ENCODE results near the gene TMPRSS13. TPM values are rescaled to one million over a fixed set of nuclear protein-coding genes. Genes with fewer than 3 reads are reported as not detected.

TMPRSS13 gene
- total RNA-seq, 4 donors from 2014 or later: 0.27 to 0.79 TPM; not detected in 2

DNA sequence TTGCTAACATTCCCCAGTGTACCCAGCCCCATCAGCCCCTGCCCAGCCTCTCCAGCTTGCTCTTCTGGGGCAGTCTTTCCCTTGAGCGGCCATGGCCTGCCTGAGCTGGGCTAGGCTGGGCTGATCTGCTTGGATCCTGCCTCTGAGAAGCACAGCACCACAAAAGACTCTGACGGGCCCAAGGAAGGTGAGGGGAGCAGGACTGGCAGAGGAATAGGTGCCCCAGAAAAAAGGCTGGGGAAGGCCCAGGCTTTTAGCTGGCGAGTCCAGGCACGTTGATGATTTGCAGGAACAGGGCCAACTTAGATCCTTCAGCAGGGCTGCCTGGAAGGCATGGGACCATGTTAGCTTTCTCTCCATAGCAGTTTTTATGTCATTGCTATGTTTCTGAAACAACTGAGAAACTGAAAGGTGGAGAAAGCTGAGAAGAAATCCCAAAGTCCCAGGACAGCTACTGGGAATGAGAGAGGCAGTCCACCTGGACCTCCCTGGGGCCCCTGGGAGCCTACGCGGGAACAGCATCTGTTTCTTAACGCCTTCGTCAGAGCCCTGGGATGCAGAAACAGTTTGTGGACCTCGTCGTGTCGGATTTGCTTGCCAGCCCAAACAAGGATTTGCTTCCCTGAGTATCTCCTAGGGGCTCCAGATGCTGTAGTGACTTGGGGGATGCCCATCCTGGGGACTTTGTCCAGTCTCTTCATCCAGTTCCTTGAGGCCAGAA is 28.3 kb downstream of the TMPRSS13 start:
- H3K4me3 ChIP-seq: no peak overlapping the region
- 80 to 87% methylated on average over 1 to 11 of the region's 11 CpGs for WGBS, 2 donors (ENCODE audit: low coverage in 1 of 2)
- no peaks in the 10 kb centered on the region for H3K36me3 ChIP-seq
- DNase-seq: no peak
- no peaks in the 10 kb centered on the region for H3K4me1 ChIP-seq
- no peak for TF ChIP-seq CTCF (IDR thresholded peaks at IDR 0.05)
- no peak for TF ChIP-seq EP300 (IDR thresholded peaks at IDR 0.05; ENCODE audit: low read depth)
- TF ChIP-seq POLR2AphosphoS5 (IDR thresholded peaks at IDR 0.05): no peak
- no peak for TF ChIP-seq POLR2A (IDR thresholded peaks at IDR 0.05)
- H3K9me3 ChIP-seq: no peaks in the 10 kb centered on the region
- intact Hi-C loops (cut with DNase I; ENCODE audit: low total_unique reads): loop anchor here (5.0 kb wide), 1 partner anchor 59 kb away; no protein-coding TSS in a partner anchor
- in situ Hi-C loops (cut with MboI; ENCODE audit: low pct_ligation_motif_present in 1 of 4, low pct_unique_long_range_greater_than_20kb in 1 of 4, low sequenced_read_pairs in 3 of 4): no loop called here
- H3K27ac ChIP-seq: no peak overlapping the region
- H3K27me3 ChIP-seq: no peaks in the 10 kb centered on the region

DNA sequence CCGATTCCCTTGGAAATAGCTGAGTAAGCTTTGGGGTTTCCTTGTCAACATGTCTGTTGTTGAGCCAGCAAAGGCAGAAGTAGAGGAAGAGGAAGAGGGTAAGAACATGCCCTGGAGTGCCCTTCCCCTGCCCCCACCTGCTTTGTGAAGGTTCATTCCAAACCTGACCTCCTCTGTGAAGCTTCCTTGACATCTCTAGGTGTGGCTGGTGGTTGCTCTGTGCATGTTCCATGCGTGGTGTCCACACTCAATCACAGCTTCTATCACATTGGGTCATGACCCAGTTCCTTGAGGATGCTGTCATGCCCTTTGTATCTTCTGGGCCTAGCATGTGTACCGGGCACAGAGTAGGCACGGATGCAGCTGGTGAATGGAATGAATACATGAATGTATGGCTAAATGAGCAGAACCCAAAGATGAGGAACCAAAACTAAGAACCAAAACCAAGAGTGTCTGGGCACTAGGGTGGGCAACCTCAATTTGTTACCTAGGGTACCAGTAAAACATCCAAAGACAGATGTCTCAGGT is 29.0 kb downstream of the TMPRSS13 start:
- no peak for DNase-seq
- intact Hi-C loops (cut with DNase I; ENCODE audit: low total_unique reads) (loop anchor here (5.0 kb wide), 1 partner anchor 58 kb away; no protein-coding TSS in a partner anchor), in situ Hi-C loops (cut with MboI; ENCODE audit: low pct_ligation_motif_present in 1 of 4, low pct_unique_long_range_greater_than_20kb in 1 of 4, low sequenced_read_pairs in 3 of 4) (no loop called here)
- TF ChIP-seq POLR2AphosphoS5 (IDR thresholded peaks at IDR 0.05) (no peak), POLR2A (IDR thresholded peaks at IDR 0.05) (no peak), EP300 (IDR thresholded peaks at IDR 0.05; ENCODE audit: low read depth) (no peak), CTCF (IDR thresholded peaks at IDR 0.05) (no peak)
- Histone ChIP-seq H3K27ac (no peak overlapping the region), H3K27me3 (no peaks in the 10 kb centered on the region), H3K4me3 (no peak overlapping the region), H3K36me3 (no peaks in the 10 kb centered on the region), H3K4me1 (no peaks in the 10 kb centered on the region), H3K9me3 (no peaks in the 10 kb centered on the region)
- 52% methylated on average over 4 of the region's 4 CpGs; no CpG with 5 or more reads in 1 of the 2 donors for WGBS, 2 donors (ENCODE audit: low coverage in 1 of 2)

GRCh38 chr11:117898059-117898458 is 31.1 kb downstream of the TMPRSS13 start:
- 69% methylated on average over 4 of the region's 4 CpGs; no CpG with 5 or more reads in 1 of the 2 donors for WGBS, 2 donors (ENCODE audit: low coverage in 1 of 2)
- intact Hi-C loops (cut with DNase I; ENCODE audit: low total_unique reads) (no loop called here), in situ Hi-C loops (cut with MboI; ENCODE audit: low pct_ligation_motif_present in 1 of 4, low pct_unique_long_range_greater_than_20kb in 1 of 4, low sequenced_read_pairs in 3 of 4) (no loop called here)
- H3K4me1 ChIP-seq: no peaks in the 10 kb centered on the region
- DNase-seq: no peak
- H3K36me3 ChIP-seq: no peaks in the 10 kb centered on the region
- no peak overlapping the region for H3K4me3 ChIP-seq
- H3K27ac ChIP-seq: no peak overlapping the region
- H3K9me3 ChIP-seq: no peaks in the 10 kb centered on the region
- TF ChIP-seq CTCF (IDR thresholded peaks at IDR 0.05): no peak
- no peak for TF ChIP-seq POLR2AphosphoS5 (IDR thresholded peaks at IDR 0.05)
- no peak for TF ChIP-seq EP300 (IDR thresholded peaks at IDR 0.05; ENCODE audit: low read depth)
- no peak for TF ChIP-seq POLR2A (IDR thresholded peaks at IDR 0.05)
- no peaks in the 10 kb centered on the region for H3K27me3 ChIP-seq

DNA sequence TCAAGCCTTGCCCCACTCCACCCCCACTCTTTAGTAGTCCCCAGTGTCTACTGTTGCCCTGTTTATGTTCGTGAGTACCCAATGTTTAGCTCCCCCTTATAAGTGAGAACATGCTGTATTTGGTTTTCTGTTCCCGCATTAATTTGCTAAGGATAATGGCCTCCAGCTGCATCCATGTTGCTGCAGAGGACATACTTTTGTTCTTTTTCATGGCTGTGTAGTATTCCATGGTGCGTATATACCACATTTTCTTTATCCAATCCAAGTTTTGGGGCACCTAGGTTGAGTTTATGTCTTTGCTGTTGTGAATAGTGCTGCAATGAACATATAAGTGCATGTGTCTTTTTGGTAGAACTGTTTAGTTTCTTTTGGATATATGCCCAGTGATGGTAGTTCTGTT is 36.6 kb downstream of the TMPRSS13 start:
- DNase-seq: no peak
- TF ChIP-seq EP300 (IDR thresholded peaks at IDR 0.05; ENCODE audit: low read depth): no peak
- TF ChIP-seq POLR2A (IDR thresholded peaks at IDR 0.05): no peak
- no peak for TF ChIP-seq CTCF (IDR thresholded peaks at IDR 0.05)
- TF ChIP-seq POLR2AphosphoS5 (IDR thresholded peaks at IDR 0.05): no peak
- Histone ChIP-seq H3K27me3 (no peaks in the 10 kb centered on the region), H3K9me3 (no peaks in the 10 kb centered on the region), H3K4me1 (peaks cover 0 to 4% (median 0%) of the 10 kb centered on the region in 4 donors), H3K4me3 (no peak overlapping the region), H3K27ac (no peak overlapping the region), H3K36me3 (no peaks in the 10 kb centered on the region)
- WGBS, 2 donors (ENCODE audit: low coverage in 1 of 2): 88 to 100% methylated on average over 3 of the region's 3 CpGs
- in situ Hi-C loops (cut with MboI; ENCODE audit: low pct_ligation_motif_present in 1 of 4, low pct_unique_long_range_greater_than_20kb in 1 of 4, low sequenced_read_pairs in 3 of 4) (no loop called here), intact Hi-C loops (cut with DNase I; ENCODE audit: low total_unique reads) (no loop called here)

All from transverse colon (tissue), 4 donors.